ENCODE data around the gene SORL1.

Gene SORL1

DNA sequence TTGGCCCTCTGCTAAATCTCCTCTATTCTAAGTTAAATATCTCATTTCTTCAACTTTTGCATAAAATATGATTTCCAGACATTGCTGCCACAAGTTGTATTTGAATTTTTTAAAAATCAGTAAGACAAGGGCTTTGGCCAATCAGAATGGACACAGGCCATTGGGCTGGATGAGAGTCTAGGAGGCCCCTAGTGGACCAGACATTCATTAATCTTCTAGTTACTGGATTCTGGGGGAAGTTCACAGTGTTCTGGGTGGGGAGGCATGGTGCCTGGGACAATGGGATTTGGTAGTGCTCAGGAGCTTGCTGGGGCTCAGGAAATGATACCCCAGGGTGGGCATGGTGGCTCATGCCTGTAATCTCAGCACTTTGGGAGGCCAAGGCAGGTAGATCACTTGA, 12.4 kb upstream of the SORL1 start:
- DNase-seq (ENCODE audit: low spot score): no peak
- TF ChIP-seq, protein P1, sequence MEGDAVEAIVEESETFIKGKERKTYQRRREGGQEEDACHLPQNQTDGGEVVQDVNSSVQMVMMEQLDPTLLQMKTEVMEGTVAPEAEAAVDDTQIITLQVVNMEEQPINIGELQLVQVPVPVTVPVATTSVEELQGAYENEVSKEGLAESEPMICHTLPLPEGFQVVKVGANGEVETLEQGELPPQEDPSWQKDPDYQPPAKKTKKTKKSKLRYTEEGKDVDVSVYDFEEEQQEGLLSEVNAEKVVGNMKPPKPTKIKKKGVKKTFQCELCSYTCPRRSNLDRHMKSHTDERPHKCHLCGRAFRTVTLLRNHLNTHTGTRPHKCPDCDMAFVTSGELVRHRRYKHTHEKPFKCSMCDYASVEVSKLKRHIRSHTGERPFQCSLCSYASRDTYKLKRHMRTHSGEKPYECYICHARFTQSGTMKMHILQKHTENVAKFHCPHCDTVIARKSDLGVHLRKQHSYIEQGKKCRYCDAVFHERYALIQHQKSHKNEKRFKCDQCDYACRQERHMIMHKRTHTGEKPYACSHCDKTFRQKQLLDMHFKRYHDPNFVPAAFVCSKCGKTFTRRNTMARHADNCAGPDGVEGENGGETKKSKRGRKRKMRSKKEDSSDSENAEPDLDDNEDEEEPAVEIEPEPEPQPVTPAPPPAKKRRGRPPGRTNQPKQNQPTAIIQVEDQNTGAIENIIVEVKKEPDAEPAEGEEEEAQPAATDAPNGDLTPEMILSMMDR (IDR thresholded peaks at IDR 0.05; ENCODE audit: extremely low read depth, missing control alignments): no peak

DNA sequence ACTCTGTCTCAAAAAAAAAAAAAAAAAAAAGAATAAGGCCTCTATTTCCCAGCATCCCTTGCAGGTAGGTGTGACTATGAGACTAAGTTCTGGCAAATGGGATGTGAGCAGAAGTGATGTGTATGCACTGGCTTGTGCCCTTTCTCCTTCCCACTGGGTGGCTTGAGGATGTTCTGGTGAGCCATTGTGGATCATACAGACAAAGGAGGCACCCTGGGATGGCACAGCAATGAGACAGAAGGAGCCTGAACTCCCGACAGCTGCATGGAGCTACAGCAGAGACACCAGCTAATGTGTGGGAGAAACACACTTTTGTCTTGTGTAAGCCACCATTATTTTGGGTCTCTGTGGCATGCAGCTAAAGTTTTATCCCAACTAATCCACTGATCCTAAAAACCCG, 10.6 kb upstream of the SORL1 start:
- TF ChIP-seq, protein P1 (IDR thresholded peaks at IDR 0.05; ENCODE audit: extremely low read depth, missing control alignments): no peak
- no peak for DNase-seq (ENCODE audit: low spot score)

DNA sequence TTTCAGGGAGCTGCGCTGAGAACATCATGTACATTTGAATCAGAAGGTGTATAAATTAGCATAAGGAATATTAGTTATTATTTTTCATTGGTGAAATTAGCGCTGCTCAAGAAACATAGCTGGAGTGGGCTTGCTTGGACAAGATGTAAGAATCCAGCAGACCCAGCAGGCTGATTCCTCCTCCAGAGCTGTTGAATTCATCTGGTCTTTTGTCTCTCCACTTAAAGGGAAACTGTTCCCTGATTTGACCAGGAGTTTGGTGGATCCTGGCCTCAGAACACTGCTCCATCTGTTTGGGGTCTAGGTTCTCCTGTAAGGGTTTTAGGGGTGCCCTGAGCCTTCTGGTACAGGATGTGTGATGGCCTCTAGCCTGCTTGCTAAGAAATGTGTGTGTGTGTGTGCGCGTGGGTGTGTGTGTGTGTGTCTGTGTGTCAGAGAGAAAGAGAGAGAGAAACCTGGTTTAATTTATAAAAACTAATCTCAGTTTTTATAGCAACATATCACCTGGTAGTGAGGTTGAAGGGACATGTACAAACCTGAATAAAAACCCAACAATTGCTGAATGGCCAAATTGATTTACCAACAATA, 8.3 kb upstream of the SORL1 start:
- no peak for DNase-seq (ENCODE audit: low spot score)
- TF ChIP-seq, protein P1 (IDR thresholded peaks at IDR 0.05; ENCODE audit: extremely low read depth, missing control alignments): no peak

DNA sequence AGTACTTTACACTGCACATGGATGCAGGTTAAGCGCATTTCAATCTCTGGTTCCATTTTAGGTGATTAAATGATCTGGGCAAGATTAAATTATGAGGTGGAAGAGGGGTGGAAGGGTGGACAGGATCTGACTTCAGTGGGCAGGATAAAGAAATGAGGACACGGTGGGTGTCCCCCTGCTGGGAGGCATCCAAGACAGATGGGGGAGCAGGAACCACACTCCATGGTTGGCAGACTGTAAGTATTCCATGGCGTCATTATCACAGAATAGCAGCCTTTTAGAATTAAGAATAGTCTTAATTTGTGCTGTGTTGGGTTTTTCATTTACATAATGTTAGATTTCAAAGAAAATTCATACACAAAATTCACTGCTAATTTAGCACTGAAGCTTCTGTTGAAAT, 7.6 kb upstream of the SORL1 start:
- TF ChIP-seq, protein P1 (IDR thresholded peaks at IDR 0.05; ENCODE audit: extremely low read depth, missing control alignments): no peak
- DNase-seq (ENCODE audit: low spot score): no peak

DNA sequence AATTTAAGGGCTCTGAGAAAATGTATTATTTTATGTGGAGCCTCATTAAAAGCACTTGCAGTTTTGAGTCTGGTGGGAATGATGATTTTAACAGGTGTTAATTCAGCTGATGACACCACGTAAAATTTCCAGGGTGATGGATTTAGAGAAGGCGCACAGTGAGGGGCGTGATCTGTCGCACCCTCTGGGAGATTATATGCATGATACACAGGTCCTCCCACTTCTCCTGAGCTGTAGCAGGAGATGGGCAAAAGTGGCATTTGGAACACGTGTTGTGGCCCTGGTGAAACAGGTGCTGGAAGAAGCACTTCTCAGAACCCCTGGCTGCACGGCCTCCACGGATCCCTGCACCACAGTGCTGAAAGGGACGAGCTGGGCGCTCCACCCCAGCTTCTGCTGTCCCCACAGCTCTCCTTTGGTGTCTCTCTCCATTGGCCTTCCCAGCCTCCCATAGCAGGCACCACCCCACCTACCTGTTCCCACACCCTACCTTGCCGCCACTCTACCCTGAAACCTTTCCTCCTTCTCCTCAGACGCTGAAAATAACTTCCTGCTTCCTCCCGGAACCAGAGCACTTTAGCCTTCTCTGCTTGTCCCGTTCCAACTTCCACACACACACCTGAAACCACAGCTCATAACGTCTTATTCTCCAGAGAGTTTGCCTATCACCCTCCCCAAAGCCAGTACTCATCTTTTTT, 6.9 kb upstream of the SORL1 start:
- TF ChIP-seq, protein P1 (IDR thresholded peaks at IDR 0.05; ENCODE audit: extremely low read depth, missing control alignments): no peak
- no peak for DNase-seq (ENCODE audit: low spot score)

DNA sequence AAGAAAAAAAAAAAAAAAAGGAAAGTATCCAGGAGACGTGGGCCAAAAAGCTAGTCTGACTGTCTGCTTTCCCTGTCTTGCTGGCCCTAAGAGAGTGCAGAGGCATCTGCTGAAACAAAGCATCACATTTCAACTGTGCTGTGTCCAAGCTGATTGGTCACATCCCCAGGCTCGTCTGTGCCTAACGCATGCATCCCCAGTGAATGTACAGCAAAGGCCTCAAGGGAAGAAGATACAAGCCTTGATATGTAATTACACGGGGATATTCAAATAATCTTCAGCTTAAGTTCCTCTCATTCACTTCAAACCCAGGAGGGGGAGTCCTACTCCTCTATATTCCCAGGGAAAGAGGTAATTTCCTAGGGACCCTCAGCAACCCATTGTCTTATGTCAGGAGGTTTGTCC, 5.4 kb upstream of the SORL1 start:
- no peak for DNase-seq (ENCODE audit: low spot score)
- TF ChIP-seq, protein P1 (IDR thresholded peaks at IDR 0.05; ENCODE audit: extremely low read depth, missing control alignments): no peak

DNA sequence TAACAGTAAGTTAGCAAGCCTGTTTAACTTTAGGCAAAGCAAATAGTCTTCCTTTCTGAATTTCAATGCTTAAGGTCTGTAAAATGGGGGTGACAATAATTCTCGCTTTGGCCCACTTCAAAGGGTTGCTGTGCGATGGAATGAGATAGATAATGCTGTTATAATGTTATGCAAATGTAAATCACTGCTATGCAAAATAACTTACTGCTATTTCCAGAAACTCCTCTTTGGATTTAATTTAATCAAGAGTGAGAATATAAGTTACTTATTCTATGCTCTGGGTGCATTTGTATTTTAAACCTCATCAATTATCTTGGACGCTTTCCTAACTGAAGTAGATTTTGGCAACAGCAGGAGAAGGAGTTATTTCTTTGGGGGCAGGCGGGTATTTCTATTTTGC, 4.1 kb upstream of the SORL1 start:
- no peak for DNase-seq (ENCODE audit: low spot score)
- TF ChIP-seq, protein P1 (IDR thresholded peaks at IDR 0.05; ENCODE audit: extremely low read depth, missing control alignments): no peak

Data from GM20000 (cell line).